Ureter (tissue), 1 donor: ENCODE results near the gene SHC3. TPM values are rescaled to one million over a fixed set of nuclear protein-coding genes. Genes with fewer than 3 reads are reported as not detected.

Source experiments
- DNase-seq: peaks from one replicate; pipeline ENCODE4 v3.0.0-alpha.2; 2020; ENCODE audit warnings: low spot score
- total RNA-seq: library from RNA; stranded (reverse); gene quantifications from one replicate; pipeline ENCODE4 v1.2.4, GENCODE V29; 2023
- donor health status: DM: yes; HTN: yes; CAD: no.

Gene SHC3
- total RNA-seq, 1 donor from 2014 or later, result 4.7 TPM

GRCh38 chr9:89000973-89001916, 177.4 kb downstream of the SHC3 start:
- peak; percentile 94 for DNase-seq

- no peak for DNase-seq
Observed at GRCh38 chr9:89000371-89000781, 178.2 kb downstream of the SHC3 start.

GRCh38 chr9:88998911-88999310, 179.7 kb downstream of the SHC3 start:
- DNase-seq, result peak; percentile 72

GRCh38 chr9:88998503-88998902, 180.1 kb downstream of the SHC3 start:
- DNase-seq, result no peak

GRCh38 chr9:88997646-88998045, 181.0 kb downstream of the SHC3 start:
- no peak for DNase-seq

GRCh38 chr9:88996921-88997235, 181.7 kb downstream of the SHC3 start:
- no peak for DNase-seq

- DNase-seq, result no peak
Observed at GRCh38 chr9:88996046-88996920, 182.3 kb downstream of the SHC3 start.

- DNase-seq, result no peak
Observed at GRCh38 chr9:88995627-88996026, 183.0 kb downstream of the SHC3 start.

GRCh38 chr9:88995200-88995577, 183.4 kb downstream of the SHC3 start:
- no peak for DNase-seq

- DNase-seq, result no peak
Observed at GRCh38 chr9:88994469-88995199, 184.0 kb downstream of the SHC3 start.

- DNase-seq, result no peak
Observed at GRCh38 chr9:88993871-88994460, 184.7 kb downstream of the SHC3 start.

GRCh38 chr9:88993327-88993726, 185.3 kb downstream of the SHC3 start:
- no peak for DNase-seq

- no peak for DNase-seq
Observed at GRCh38 chr9:88992556-88992955, 186.1 kb downstream of the SHC3 start.

- peak; percentile 71 for DNase-seq
Observed at GRCh38 chr9:88991066-88992034, 187.3 kb downstream of the SHC3 start, which contains the start of gene S1PR3. Gene S1PR3, plus strand, starts transcription at chr9:88991468. Its CDS starts 9,733 bp downstream, at chr9:89001201.

GRCh38 chr9:88990729-88991065, 187.9 kb downstream of the SHC3 start:
- no peak for DNase-seq

GRCh38 chr9:88990041-88990728, 188.4 kb downstream of the SHC3 start:
- DNase-seq, result no peak

- DNase-seq, result no peak
Observed at GRCh38 chr9:88988796-88989641, 189.6 kb downstream of the SHC3 start.

GRCh38 chr9:88987661-88988060, 191.0 kb downstream of the SHC3 start:
- no peak for DNase-seq

GRCh38 chr9:88986776-88987175, 191.8 kb downstream of the SHC3 start:
- DNase-seq, result no peak
